Measurements from ENCODE around the gene ALDH1A1.

- TF ChIP-seq CTCF (IDR thresholded peaks at IDR 0.05) = no peak
- TF ChIP-seq POLR2A (IDR thresholded peaks at IDR 0.05) = no peak
Measured at GRCh38 chr9:72875221-72875620, 77.6 kb downstream of the ALDH1A1 start.
